ENCODE results near the gene BORCS5. TPM values are rescaled to one million over a fixed set of nuclear protein-coding genes. Genes with fewer than 3 reads are reported as not detected.
A peak's percentile ranks its signal among the peaks of the same experiment; 100 is the strongest.

The BORCS5 gene
- total and polyA plus RNA-seq, 2 experiments from 2014 or later = 11.3 to 12.6 TPM

DNA sequence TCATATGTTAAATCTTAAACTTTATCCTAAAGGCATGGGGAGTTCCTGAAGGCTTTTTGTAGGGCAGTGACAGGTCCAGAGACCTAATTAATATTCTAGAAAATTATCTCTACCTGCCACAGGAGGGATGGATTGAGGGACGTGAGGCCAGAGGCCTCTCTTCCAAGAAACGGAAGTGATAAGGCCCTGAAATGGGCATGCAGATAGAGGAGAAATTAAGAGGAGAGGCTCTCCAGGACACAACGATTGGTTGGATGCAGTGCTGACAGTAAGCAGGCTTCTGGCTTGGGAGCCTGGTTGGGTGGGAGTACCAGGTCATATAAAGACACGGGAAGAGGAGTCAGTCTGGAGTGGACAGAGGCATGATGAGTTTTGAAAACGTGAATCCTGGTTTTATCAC lies 3.1 kb upstream of the BORCS5 start:
- peak overlapping the region; percentile 66 for H2AFZ ChIP-seq

More for the DNA sequence above, 3.1 kb upstream of the BORCS5 start:
- TF ChIP-seq, protein P1, sequence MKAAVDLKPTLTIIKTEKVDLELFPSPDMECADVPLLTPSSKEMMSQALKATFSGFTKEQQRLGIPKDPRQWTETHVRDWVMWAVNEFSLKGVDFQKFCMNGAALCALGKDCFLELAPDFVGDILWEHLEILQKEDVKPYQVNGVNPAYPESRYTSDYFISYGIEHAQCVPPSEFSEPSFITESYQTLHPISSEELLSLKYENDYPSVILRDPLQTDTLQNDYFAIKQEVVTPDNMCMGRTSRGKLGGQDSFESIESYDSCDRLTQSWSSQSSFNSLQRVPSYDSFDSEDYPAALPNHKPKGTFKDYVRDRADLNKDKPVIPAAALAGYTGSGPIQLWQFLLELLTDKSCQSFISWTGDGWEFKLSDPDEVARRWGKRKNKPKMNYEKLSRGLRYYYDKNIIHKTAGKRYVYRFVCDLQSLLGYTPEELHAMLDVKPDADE (IDR thresholded peaks at IDR 0.05) = no peak
- TF ChIP-seq, protein P2, sequence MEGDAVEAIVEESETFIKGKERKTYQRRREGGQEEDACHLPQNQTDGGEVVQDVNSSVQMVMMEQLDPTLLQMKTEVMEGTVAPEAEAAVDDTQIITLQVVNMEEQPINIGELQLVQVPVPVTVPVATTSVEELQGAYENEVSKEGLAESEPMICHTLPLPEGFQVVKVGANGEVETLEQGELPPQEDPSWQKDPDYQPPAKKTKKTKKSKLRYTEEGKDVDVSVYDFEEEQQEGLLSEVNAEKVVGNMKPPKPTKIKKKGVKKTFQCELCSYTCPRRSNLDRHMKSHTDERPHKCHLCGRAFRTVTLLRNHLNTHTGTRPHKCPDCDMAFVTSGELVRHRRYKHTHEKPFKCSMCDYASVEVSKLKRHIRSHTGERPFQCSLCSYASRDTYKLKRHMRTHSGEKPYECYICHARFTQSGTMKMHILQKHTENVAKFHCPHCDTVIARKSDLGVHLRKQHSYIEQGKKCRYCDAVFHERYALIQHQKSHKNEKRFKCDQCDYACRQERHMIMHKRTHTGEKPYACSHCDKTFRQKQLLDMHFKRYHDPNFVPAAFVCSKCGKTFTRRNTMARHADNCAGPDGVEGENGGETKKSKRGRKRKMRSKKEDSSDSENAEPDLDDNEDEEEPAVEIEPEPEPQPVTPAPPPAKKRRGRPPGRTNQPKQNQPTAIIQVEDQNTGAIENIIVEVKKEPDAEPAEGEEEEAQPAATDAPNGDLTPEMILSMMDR (conservative IDR thresholded peaks at IDR 0.05; ENCODE audit: low read depth in 2 of 2) = no peak
- TF ChIP-seq NANOG (IDR thresholded peaks at IDR 0.05; ENCODE audit: borderline replicate concordance) (no peak), EZH2phosphoT487 (IDR thresholded peaks at IDR 0.05; ENCODE audit: unreplicated experiment) (no peak), CREB1 (CRISPR knock-in tag; IDR thresholded peaks at IDR 0.05; ENCODE audit: low read depth) (no peak), POLR2AphosphoS5 (IDR thresholded peaks at IDR 0.05; ENCODE audit: low read depth) (no peak)
- TF ChIP-seq, protein P3, sequence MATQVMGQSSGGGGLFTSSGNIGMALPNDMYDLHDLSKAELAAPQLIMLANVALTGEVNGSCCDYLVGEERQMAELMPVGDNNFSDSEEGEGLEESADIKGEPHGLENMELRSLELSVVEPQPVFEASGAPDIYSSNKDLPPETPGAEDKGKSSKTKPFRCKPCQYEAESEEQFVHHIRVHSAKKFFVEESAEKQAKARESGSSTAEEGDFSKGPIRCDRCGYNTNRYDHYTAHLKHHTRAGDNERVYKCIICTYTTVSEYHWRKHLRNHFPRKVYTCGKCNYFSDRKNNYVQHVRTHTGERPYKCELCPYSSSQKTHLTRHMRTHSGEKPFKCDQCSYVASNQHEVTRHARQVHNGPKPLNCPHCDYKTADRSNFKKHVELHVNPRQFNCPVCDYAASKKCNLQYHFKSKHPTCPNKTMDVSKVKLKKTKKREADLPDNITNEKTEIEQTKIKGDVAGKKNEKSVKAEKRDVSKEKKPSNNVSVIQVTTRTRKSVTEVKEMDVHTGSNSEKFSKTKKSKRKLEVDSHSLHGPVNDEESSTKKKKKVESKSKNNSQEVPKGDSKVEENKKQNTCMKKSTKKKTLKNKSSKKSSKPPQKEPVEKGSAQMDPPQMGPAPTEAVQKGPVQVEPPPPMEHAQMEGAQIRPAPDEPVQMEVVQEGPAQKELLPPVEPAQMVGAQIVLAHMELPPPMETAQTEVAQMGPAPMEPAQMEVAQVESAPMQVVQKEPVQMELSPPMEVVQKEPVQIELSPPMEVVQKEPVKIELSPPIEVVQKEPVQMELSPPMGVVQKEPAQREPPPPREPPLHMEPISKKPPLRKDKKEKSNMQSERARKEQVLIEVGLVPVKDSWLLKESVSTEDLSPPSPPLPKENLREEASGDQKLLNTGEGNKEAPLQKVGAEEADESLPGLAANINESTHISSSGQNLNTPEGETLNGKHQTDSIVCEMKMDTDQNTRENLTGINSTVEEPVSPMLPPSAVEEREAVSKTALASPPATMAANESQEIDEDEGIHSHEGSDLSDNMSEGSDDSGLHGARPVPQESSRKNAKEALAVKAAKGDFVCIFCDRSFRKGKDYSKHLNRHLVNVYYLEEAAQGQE (IDR thresholded peaks at IDR 0.05; ENCODE audit: unreplicated experiment) = no peak
- Histone ChIP-seq H3K36me3 (ENCODE audit: insufficient read depth) (no peaks in the 10 kb centered on the region), H3K27me3 (ENCODE audit: insufficient read depth) (peaks cover 14% of the 10 kb centered on the region; the same call in 1 of the 2 replicates), H3K27ac (ENCODE audit: low read depth) (no peak overlapping the region), H3K4me3 (no peak overlapping the region), H4K20me1 (replicated peaks; ENCODE audit: insufficient read depth) (no peaks in the 10 kb centered on the region), H3F3A (replicated peaks; ENCODE audit: low read depth) (peaks cover 12% of the 10 kb centered on the region; the same call in 1 of the 2 replicates), H3K79me2 (replicated peaks; ENCODE audit: insufficient read depth) (peaks cover 5% of the 10 kb centered on the region), H3K4me2 (no peak overlapping the region), H3K4me1 (ENCODE audit: insufficient read depth) (peaks cover 20% of the 10 kb centered on the region), H3K9me2 (ENCODE audit: insufficient read depth) (no peaks in the 10 kb centered on the region)
- H3K36me3 Mint-ChIP-seq (ENCODE audit: low read depth) = no peaks in the 10 kb centered on the region
- H3K4me1 Mint-ChIP-seq = peaks cover 34% of the 10 kb centered on the region
- ATAC-seq (no peak), DNase-seq (ENCODE audit: low spot score) (no peak)
- no peaks in the 10 kb centered on the region for H3K9me3 Mint-ChIP-seq
- no peak overlapping the region for H3K27ac Mint-ChIP-seq
- H3K4me3 Mint-ChIP-seq = no peak overlapping the region
- H3K27me3 Mint-ChIP-seq (ENCODE audit: insufficient read depth, low read depth, poor library complexity) = peaks cover 2% of the 10 kb centered on the region
